Measurements from ENCODE around the gene KCNE4.
"Not testable (repeated sequence)": the region's sequence is repeated elsewhere in the genome, so short reads cannot be mapped to it uniquely, and the experiment has no call there.

KCNE4 gene

GRCh38 chr2:223058952-223059716 lies 7.1 kb downstream of the KCNE4 start:
- DNase-seq, result peak; percentile 84

DNA sequence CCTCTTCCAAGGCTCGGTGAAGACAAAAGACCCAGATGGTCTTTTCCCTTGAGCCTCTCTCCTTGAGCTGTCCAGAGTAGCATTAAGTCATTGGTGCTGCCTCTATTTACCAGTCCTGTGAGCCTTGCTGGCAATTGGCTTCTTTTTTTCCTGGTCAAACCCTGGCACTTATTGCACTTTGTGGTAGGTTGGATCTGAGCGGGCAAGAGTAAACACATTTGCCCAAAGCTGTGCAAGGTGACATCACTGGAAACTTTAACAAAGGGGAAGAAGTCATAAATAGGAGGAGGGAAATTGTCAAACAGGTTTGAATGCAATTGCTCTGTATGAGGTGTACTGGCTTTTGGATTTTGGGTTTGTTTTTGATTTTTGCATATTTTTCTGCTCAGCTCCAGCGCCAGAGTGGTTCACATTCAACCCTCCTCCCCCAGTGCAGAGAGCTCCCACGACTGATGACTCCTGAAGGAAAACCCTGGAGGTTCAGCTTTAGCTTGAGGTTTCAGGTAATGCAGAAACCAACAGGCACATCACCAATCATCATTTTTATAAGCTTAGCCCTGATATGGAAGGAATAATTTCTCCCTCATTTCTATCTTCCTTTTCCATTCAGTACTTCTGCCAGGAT lies 8.3 kb downstream of the KCNE4 start:
- peak; percentile 3 for DNase-seq

DNA sequence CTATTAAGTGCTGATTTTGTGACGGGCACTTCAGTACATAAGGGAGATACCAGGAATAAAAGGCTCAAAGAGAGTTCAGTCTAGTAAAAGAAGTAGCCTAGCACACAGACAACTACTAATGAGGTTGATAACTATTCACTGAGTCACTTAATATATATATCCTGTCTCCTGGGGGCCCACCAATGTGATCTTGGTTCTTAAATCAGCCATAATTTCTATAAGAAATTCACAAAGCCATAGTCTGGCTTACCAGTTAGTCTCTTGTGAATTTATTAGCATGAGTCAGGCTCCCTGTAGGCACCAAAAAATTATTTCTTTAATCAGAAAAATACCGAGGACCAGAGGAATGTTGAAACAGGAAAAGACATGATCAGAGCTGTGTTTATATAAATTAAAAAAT lies 10.4 kb downstream of the KCNE4 start:
- no peak for DNase-seq

DNA sequence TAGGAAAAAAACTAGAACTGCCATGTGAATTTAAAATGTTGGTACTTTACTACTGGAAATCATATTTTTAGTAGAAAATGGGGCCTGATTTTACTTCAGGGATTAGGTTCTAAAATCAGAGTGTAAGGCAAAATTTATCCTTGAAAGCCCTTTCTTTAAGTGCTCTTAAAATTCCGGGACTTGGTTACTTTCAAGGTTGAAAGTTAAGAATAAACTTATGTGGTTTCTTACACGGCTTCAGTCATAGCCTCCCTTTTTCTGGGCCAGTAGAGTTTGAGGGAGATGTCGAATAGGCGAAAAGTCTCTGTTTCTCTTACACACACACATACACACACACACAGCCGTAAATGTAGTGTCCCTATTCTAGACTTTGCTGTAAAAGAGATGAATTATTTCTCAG lies 13.1 kb downstream of the KCNE4 start:
- DNase-seq, result no peak

DNA sequence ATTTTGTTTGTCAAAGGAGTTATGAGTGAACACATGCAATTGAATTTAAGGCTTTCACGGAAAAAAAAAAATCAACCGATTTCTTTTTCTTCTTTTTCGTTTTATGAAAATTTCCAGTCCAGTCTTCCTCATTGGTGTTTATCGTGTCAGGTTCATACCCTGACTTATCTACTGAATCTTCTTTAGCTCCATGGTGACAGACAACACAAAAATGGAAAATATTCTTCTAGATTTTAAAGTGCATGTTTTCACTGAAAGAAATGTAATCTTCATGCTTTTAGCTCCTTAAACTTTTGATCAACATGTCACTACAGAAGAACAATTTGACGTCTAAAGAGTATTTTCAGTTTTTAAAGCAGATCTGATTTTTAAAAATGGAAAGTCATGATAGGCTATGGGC lies 14.7 kb downstream of the KCNE4 start:
- DNase-seq, result no peak

DNA sequence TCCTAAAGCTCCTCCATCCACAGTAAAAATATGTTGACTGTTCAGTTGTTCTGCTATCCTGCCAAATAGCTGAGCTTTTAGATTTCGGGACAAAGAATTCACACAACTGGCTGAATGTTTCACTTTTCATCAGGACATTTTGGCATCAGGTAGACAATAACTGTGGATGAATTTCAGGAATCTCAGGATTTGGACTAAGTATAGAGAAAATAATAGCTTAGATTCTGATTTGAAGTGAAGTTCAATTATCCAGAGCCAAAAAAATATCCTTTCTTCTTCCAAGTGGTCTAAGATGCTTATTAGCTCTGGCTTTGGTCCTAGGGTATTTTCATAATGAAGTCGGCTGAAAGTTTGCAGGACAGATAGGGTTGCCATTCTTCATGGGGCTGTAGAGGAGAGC lies 16.1 kb downstream of the KCNE4 start:
- DNase-seq, result no peak

GRCh38 chr2:223069465-223069864 lies 17.5 kb downstream of the KCNE4 start:
- DNase-seq, result no peak

DNA sequence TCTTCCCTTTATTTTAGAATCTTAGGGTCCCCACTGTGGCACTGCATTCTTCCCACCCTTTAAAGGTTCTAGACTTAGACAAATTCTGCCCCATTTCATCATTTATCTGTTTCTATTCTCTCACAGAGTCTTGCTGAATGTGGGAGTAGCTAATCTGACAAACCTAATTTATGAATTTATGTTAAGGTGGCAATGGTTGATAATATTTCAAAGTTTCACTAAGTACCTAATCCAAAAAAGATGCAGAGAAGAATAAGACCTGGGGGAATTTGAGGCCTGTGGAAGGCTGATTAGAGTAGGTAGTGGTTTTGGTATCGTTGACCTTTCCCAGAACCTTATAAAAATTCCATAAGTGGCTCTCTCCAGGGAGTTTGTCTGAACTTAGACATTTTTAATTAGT lies 18.0 kb downstream of the KCNE4 start:
- no peak for DNase-seq

GRCh38 chr2:223071139-223071538 lies 19.1 kb downstream of the KCNE4 start:
- DNase-seq, result no peak

GRCh38 chr2:223072826-223073225 lies 20.8 kb downstream of the KCNE4 start:
- no peak for DNase-seq

DNA sequence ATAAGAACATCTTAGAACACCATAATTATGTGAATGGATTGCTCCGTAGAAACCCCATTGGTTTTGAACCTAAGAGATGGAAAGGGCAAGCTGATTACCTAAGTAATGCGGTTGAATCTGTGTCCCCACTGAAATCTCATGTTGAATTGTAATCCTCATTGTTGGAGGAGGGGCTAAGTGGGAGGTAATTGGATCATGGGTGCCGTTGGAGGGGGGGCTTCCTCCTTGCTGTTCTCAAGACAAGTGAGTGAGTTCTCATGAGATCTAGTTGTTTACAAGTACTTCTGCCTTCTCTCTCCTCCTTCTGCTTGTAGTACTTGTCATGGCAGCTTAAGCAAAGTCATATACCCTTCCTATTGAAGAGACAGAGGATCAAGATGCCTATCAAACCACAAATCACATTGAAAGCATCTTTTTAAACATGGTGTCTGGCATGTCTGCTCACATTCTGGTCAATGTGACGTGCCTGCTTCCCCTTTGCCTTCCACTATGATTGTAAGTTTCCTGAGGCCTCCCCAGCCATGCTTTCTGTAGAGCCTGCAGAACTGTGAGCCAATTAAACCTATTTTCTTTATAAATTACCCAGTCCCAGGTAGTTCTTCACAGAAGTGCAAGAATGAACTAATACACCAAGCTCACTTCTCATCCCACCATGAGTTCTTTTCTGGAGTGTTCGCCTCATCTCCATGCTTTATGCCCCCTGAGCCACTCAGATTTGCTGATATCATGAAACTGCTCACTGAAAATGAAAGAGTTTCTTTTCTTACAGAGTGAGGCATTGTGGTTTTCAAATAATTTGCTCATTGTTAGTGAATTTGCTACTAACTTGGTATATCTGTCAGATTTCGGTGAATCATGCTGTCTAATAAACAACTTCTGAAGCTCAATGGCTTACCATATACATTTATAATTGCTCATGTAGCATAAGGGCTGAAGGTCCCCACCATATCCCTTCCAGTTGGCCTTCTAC lies 23.6 kb downstream of the KCNE4 start:
- no peak for DNase-seq

GRCh38 chr2:223076573-223076972 lies 24.6 kb downstream of the KCNE4 start:
- no peak for DNase-seq

DNA sequence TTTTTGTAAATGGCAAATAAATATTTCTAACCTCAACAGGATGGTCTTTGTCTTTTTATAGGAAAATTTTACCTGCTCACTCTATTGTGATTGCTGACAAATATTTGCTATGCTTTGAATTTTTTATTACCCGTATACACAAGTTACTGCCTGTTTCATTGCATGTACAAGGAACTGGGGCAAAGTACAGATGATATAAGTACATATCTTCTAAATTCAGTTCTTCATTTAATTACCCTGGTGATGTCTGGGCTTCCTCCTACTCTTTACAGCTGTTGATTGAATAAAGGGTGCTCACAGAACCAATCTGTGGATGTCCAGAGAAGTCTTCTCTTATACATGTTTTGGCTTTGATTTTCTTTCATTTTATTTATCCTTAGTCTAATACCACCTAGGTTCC lies 26.5 kb downstream of the KCNE4 start:
- DNase-seq, result peak; percentile 11

DNA sequence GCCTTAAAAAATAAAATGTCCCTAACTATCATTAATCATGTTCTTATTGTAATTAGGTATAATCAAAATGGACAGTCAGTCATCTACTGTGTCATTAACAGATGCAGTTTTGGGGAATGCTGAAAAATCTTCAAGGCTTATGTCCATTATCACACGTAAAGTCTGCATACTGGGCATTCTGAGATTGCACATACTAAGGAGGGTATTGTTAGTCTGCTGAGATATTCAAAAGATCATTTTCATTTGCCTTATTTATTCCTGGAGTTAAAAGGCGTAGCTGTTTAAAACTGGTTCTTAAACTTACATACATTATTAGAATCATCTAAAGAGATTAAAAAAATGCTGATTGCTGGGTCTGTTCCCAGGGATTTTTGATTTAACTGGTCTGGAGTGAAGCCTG lies 27.4 kb downstream of the KCNE4 start:
- DNase-seq, result no peak

GRCh38 chr2:223079925-223080324 lies 27.9 kb downstream of the KCNE4 start:
- DNase-seq, result no peak

GRCh38 chr2:223080790-223081360 lies 28.9 kb downstream of the KCNE4 start:
- DNase-seq, result not testable (repeated sequence)

DNA sequence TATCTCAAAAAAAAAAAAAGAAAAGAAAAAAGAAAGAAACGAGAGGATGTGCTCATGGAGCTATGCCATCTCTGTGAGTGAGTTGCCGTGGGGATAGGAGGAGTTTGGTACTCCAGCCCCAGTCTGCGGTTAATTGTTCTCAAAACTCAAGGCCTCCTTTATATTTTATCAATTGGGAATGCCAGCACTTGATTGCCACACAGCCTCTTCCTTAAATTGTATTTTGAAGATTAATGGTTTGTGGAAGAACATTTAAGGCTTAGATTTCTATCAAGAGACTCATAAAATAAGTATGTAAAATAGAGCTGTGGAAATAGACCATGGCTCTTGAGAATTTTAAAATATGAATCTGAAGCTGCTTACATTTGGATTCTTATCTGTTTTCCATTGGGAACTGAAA lies 29.8 kb downstream of the KCNE4 start:
- no peak for DNase-seq

- DNase-seq, result no peak
Measured at GRCh38 chr2:223082706-223083105, 30.7 kb downstream of the KCNE4 start.

DNA sequence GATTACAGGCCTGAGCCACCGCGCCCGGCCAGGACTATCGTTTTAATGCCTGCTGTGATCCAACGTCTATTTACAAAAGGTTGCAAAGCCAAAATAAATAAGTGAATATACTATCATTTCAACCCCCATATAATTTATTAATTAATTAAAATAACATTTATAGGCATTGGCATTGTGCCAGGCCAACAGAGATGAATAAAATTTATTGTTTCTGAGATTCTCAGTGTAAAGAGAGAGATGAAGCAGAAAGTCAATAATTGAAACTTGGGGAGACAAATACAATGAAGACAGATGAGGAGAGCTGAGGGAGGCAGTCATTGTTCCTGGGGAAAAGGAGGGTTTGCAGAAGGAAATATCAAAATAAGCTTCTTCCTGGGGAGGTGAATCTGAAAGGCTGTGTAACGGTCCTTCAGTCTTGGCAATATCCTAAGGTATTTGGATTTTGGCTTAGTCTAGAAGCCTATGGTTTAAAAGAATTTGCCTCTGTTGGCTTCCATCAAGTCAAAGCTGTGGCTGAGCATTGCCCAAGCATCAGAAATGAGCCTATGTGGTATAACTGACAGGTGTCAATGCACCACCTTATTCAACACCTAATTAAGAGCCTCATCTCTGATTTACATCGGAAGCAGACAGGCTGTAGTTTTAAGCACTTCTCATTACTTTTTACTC lies 31.5 kb downstream of the KCNE4 start:
- DNase-seq, result no peak

- DNase-seq, result peak; percentile 83
Measured at GRCh38 chr2:223084873-223085272, 32.9 kb downstream of the KCNE4 start.

GRCh38 chr2:223086370-223086981 lies 34.5 kb downstream of the KCNE4 start:
- no peak for DNase-seq

GRCh38 chr2:223087466-223087865 lies 35.5 kb downstream of the KCNE4 start:
- no peak for DNase-seq
